LHCN-M2 (cell line): Measurements from ENCODE around the gene WDR64. TPM values are rescaled to one million over a fixed set of nuclear protein-coding genes. Genes with fewer than 3 reads are reported as not detected.
A peak's percentile ranks its signal among the peaks of the same experiment; 100 is the strongest.
"Not testable (repeated sequence)": the region's sequence is repeated elsewhere in the genome, so short reads cannot be mapped to it uniquely, and the experiment has no call there.

ENCODE experiments used
- DNase-seq: peaks from one replicate; pipeline ENCODE4 v3.0.0-alpha.2; 2012; ENCODE audit warnings: low read depth
- total RNA-seq: library from RNA; depleted of rRNA; stranded (reverse); fragments of >200 nt; gene quantifications from 2 replicates; pipeline ENCODE4 v1.2.3, GENCODE V29; 2014

The WDR64 gene
- total RNA-seq, 1 experiment from 2014 or later, result not detected

GRCh38 chr1:241787691-241788090 is 135.6 kb downstream of the WDR64 start:
- no peak for DNase-seq

GRCh38 chr1:241789061-241789460 is 137.0 kb downstream of the WDR64 start:
- DNase-seq, result no peak

GRCh38 chr1:241799416-241799815 is 147.3 kb downstream of the WDR64 start:
- DNase-seq, result peak; percentile 33

GRCh38 chr1:241800640-241801039 is 148.6 kb downstream of the WDR64 start:
- no peak for DNase-seq

- DNase-seq, result no peak
These were observed 150.8 kb downstream of the WDR64 start for GRCh38 chr1:241802863-241803262.

- not testable (repeated sequence) for DNase-seq
These were observed 152.6 kb downstream of the WDR64 start for GRCh38 chr1:241804706-241805105.

- DNase-seq, result peak; percentile 37
These were observed 156.2 kb downstream of the WDR64 start for GRCh38 chr1:241808265-241808664.

GRCh38 chr1:241810769-241811405 is 158.8 kb downstream of the WDR64 start:
- no peak for DNase-seq

- no peak for DNase-seq
These were observed 161.8 kb downstream of the WDR64 start for GRCh38 chr1:241813768-241814320.

GRCh38 chr1:241816008-241816407 is 163.9 kb downstream of the WDR64 start:
- DNase-seq, result no peak

GRCh38 chr1:241817331-241817792 is 165.3 kb downstream of the WDR64 start:
- peak; percentile 24 for DNase-seq

- no peak for DNase-seq
These were observed 166.0 kb downstream of the WDR64 start for GRCh38 chr1:241817956-241818612.

GRCh38 chr1:241819340-241819866 is 167.3 kb downstream of the WDR64 start:
- DNase-seq, result no peak

GRCh38 chr1:241821363-241821762 is 169.3 kb downstream of the WDR64 start:
- no peak for DNase-seq

GRCh38 chr1:241822846-241823245 is 170.8 kb downstream of the WDR64 start:
- no peak for DNase-seq

- no peak for DNase-seq
These were observed 171.8 kb downstream of the WDR64 start for GRCh38 chr1:241823925-241824324.

GRCh38 chr1:241825581-241825980 is 173.5 kb downstream of the WDR64 start:
- no peak for DNase-seq

GRCh38 chr1:241826613-241827012 is 174.5 kb downstream of the WDR64 start:
- not testable (repeated sequence) for DNase-seq

- no peak for DNase-seq
These were observed 175.2 kb downstream of the WDR64 start for GRCh38 chr1:241827264-241827663.

- DNase-seq, result no peak
These were observed 176.5 kb downstream of the WDR64 start for GRCh38 chr1:241828463-241829021.

GRCh38 chr1:241829468-241829867 is 177.4 kb downstream of the WDR64 start:
- no peak for DNase-seq

- peak; percentile 53 for DNase-seq
These were observed 182.8 kb downstream of the WDR64 start for GRCh38 chr1:241834733-241835377.
